Esophagus squamous epithelium (tissue), 4 donors: Measurements from ENCODE around the gene TTC31.

Experiments
- CTCF ChIP-seq, 6 experiments: fragments of 450-650 bp in 4 of 6; fragments of 200-600 bp in 2 of 6; sonication (generic) in 2 of 6; IDR thresholded peaks; one replicate each; pipeline ENCODE4 v1.5.1; 2016 to 2019; ENCODE audit warnings: antibody characterized with exemption in 6 of 6, mild to moderate bottlenecking in 4 of 6, moderate library complexity in 4 of 6
- POLR2A ChIP-seq, 4 donors: fragments of 450-650 bp; IDR thresholded peaks; one replicate each; pipeline ENCODE4 v1.6.1; 2017; ENCODE audit warnings: antibody characterized with exemption in 4 of 4, mild to moderate bottlenecking in 4 of 4, moderate library complexity in 3 of 4

GRCh38 chr2:74438248-74438647 lies 44.6 kb upstream of the TTC31 start:
- no peak for TF ChIP-seq CTCF (IDR thresholded peaks at IDR 0.05)
- no peak for TF ChIP-seq POLR2A (IDR thresholded peaks at IDR 0.05)
